ENCODE measurements around the gene CIROP.

The CIROP gene

GRCh38 chr14:23129759-23130316 lies 25.0 kb upstream of the CIROP start:
- no peak for DNase-seq (ENCODE audit: low read depth in 3 of 3)

DNA sequence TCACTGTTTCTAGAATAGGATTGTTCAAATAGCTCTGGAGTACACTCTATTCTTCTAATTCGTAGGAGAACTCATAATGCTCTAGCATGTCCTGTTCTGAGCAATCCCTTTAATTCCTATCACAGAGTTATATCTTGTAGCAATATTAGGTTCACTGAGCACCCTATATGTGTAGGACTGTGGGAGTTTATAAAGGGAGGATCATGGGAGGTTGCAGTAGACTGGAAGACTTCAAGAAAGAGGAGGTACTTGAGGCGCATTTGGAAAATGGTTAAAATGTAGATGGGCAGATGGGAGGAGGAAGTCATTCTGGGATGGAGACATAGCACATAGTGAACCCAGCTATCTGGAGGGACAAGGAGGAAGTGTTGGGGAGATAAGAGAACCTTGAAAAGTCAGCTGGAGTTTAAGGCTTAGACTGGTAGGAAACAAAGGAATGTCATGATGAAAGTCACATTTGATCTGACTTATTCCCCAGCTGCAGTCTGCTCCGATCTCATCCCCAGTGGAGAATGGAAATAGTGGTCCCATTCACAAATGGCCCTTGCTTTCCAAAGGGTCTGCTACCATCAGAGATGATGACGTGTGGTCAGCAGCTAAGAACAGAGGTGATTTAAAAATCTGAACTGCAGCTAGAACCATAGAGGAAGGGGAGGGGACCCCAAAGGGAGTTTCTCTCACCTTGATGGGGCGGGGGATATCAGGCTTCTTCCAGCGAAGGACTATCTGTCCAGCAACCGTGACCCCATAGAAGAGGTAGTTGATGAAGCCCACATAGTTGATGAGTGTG lies 24.4 kb upstream of the CIROP start:
- no peak for DNase-seq (ENCODE audit: low read depth in 3 of 3)

DNA sequence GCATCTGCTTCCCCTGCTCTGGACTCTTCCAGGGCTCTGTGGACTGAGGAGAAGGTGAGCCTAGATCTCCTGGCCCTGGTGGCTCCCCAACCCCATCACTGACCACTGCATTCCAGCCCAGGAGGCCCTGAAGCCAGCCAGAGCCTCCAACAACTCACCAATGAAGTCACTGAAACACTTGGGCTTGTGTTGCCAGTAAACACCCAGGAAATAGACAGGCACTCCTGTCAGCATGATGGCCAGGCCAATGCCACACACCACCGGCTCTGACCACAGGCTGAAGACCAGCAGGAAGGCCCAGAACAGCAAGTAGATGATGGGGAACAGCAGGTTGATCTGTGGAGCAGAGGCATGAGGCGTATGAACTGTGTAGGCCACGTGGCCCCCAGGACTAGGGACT lies 23.1 kb upstream of the CIROP start:
- no peak for DNase-seq (ENCODE audit: low read depth in 3 of 3)

DNA sequence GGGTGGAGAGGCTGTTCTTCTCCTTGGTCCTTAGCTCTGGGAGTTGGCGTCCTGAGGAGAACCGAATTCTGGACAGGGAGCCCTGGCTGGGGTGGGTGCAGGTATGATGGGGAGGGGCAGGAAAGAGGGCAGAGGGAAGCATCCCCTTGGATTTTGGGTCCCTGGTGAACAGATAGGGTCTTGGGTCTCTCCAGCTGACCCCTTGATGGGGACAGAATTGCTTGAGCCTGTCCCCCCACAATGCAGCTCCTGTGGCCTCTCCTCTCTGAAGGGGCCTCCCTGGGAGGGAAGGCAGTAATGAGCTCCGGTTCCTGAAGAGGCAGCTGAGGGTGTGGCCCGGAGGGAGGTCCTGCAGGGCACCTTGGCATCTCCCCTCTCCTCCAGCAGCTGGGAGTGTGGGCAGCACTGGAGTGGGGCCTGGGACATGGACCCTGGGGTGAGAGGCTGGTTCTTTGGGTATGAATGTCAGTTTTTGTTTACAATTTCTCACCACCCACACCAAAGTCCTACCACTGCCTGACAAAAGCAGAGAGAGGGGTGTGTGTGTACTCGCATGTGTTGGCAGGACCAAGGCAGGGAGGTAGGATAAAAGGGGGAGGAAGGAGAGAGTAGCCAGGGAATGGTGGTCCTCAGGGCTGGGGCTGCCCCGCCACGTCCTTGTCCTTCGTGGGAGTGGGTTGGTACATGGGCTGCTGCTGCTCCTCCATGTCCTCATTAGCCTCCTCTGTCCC lies 21.9 kb upstream of the CIROP start:
- no peak for DNase-seq (ENCODE audit: low read depth in 3 of 3)

DNA sequence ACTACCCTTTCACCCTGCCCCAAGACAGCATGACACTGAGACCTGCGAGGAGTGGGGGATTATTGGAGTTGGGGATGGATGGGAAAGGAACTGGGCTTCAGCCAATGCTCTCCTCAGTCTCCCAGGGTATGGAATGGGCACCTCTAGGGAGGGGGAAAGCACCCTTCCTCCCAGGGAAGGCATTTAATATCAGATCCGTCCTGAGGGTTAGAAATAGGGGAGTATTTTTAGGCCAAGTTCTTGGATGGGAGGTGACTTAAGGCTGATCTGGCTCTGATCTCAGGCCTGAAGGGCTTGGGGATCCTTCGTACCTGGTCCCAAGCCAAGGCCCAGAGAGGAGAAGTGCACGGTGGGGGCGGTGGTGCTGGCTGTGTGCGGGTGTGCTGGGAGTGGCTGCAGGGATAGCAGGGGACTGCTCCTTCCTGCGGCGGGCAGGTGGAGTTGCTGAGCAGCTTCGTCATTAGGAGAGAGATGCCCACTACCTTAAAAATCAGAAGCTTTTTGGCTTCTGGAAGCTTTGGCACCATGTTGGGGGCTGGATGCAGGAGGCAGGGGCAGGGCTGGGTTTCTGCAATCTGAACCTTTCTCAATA lies 21.2 kb upstream of the CIROP start:
- DNase-seq (ENCODE audit: low read depth in 3 of 3) = no peak

GRCh38 chr14:23125011-23125410 lies 20.2 kb upstream of the CIROP start:
- no peak for DNase-seq (ENCODE audit: low read depth in 3 of 3)

DNA sequence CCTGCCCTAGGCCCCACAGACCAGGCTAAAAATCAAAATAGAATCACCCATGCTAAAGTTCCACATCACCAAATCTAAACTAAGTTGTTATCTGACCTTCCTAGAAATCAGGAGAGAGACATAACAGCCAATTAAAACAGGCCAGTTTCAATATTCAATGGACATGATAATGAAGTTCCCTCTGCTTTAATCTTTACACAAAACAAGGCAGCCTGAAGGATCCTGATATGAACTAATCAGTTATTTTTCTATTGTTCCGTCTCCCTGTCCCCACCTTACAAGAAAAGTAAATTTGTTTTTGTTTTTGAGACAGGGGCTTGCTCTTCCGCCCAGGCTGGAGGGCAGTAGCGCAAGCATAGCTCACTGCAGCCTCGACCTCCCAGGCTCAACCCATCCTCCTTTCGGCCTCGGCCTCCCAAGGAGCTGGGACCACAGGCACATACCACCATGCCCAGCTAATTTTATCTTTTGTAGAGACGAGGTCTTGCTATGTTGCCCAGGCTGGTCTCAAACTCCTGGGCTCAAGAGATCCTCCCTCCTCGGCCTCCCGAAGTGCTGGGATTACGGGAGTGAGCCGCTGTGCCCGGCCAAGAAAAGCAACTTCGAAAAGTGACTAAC lies 19.7 kb upstream of the CIROP start:
- no peak for DNase-seq (ENCODE audit: low read depth in 3 of 3)

DNA sequence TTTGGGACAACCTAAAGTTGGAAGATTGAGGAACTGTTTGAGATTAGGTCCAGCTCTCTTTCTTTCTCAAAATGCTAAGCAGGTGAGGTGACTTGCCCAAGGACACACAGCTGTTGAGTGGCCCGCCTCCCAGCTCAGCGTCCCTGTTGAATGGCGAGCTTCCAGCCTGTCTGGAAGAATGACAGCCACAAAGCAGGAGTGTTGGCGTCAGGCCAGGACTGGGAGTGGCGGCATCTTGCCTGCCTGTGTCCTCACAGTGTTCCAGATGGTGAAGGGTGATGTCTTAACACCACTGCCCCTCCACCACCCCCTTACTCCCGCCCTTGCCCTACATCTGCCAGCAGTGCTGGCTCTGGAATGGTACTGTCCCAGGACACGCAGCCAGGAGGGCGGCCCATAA lies 18.6 kb upstream of the CIROP start:
- no peak for DNase-seq (ENCODE audit: low read depth in 3 of 3)

DNA sequence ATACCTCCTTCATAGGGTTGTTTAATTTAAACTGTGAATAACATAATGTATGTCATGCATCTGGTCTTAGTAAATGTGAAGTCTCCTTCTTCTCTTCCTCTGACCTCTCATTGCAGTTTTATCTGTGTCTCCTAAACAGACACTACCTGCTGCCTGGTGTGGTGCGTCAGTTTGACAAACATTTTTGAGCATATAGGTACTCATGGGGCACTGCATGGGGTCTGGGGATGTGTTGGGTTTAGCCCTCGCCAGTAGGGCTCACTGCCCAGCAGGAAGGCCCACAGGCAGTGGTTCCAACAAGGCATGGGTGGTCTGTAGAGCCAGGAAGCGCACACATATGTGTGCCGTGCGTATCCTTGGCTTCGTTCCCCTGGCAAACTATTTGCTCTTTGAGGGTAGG lies 17.3 kb upstream of the CIROP start:
- no peak for DNase-seq (ENCODE audit: low read depth in 3 of 3)

GRCh38 chr14:23121361-23121771 lies 16.6 kb upstream of the CIROP start:
- DNase-seq (ENCODE audit: low read depth in 3 of 3) = no peak

- peak; percentile 57 to 61 (median 58) for DNase-seq (ENCODE audit: low read depth in 3 of 3)
Observed at GRCh38 chr14:23120541-23121251, 15.9 kb upstream of the CIROP start.

- no peak for DNase-seq (ENCODE audit: low read depth in 3 of 3)
Observed at GRCh38 chr14:23119363-23120327, 14.9 kb upstream of the CIROP start.

DNA sequence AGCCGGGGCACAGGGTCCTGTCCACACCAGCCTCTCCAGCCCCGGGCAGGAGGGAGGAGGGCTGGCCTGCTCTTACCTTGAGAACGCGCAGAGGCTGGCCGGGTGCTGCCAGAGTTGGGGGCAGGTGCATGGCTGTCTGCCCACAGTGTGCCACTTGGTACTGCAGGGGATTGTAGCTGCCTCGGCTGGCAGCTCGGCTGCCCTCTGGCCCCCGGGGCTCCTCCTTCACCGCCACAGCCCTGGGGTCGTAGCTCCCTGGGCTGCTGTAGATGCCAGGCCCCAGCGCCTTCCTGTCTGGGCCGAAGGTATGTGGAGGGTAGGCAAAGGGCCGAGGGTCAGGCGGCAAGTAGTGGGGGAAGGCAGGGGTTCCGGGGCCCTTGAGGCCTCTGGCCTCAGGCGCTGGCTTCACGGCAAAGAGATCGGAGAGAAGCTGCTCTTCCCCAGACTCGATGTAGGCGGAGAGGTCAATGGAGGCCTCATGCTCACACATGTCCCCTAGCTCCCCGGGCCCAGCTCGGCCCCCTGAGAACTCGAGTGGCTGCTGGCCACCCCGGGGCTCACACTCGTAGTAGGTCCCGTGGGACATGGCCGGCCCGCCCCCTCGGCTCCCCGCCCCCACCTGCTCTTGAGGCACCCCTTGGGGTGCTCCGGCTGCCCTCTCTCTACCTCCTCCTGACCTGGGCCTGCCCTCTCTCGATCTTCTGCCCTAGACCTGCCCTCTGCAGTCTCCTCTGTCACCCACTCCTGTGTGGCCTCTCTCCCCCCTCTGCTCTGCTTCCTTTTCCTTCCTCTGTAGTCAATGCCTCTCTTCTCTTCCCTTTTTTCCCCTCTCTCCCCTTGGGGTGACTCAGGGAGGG lies 13.9 kb upstream of the CIROP start, which contains the start of gene CEBPE:
Gene CEBPE, minus strand, starts transcription at position 750 of the 857 bp plus-strand sequence. Its CDS starts 164 bp downstream, at position 586.
- DNase-seq (ENCODE audit: low read depth in 3 of 3) = no peak

GRCh38 chr14:23117371-23118020 lies 12.7 kb upstream of the CIROP start:
- DNase-seq (ENCODE audit: low read depth in 3 of 3) = no peak

DNA sequence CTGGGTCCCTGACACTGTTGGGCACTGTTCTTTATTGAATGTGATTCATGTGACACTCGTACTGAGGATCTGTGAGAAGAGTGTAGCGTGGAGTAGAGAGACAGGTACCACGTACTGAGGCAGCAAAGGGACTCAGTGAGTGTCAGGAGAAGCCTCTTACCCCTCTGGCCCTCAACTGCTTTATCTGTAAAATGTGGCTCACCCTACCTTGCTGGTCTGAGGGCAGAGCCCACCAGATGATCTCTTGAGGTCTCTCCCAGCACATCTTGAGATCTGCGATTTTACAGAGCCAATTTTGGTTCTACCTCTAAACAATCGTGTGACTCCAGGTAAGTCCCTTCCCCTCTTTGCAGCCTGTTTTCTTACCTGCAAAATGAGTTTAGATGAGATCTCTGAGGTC lies 11.1 kb upstream of the CIROP start:
- no peak for DNase-seq (ENCODE audit: low read depth in 3 of 3)

- DNase-seq (ENCODE audit: low read depth in 3 of 3) = no peak
Observed at GRCh38 chr14:23115039-23115731, 10.4 kb upstream of the CIROP start.

GRCh38 chr14:23114669-23115038 lies 9.9 kb upstream of the CIROP start:
- DNase-seq (ENCODE audit: low read depth in 3 of 3) = no peak

GRCh38 chr14:23114120-23114458 lies 9.3 kb upstream of the CIROP start:
- DNase-seq (ENCODE audit: low read depth in 3 of 3) = no peak

All from stimulated activated CD4-positive, alpha-beta T cell treated with anti-CD3 and anti-CD28 coated beads, TNF-alpha, amount 100 ng/mL, for 4 hours (primary cell).